Measurements from ENCODE around the gene ANKRD45.
"Not testable (repeated sequence)": the region's sequence is repeated elsewhere in the genome, so short reads cannot be mapped to it uniquely, and the experiment has no call there.

ANKRD45 gene

DNA sequence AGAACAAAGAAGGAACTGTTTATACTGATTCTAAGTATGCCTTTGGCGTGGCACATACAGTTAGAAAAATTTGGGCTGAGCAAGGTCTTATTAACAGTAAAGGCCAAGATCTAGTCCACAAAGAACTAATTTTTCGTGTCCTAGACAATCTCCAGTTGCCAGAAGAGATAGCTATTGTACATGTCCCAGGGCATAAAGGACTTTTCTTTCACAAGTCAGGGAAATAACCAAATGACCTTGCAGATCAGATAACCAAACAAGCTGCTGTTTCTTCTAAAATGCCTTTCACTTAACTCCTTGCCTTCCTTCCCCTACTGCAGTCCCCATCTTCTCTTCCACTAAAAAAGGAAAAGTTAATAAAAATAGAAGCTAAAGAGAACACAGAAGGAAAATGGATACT lies 30.5 kb downstream of the ANKRD45 start:
- no peak for DNase-seq

DNA sequence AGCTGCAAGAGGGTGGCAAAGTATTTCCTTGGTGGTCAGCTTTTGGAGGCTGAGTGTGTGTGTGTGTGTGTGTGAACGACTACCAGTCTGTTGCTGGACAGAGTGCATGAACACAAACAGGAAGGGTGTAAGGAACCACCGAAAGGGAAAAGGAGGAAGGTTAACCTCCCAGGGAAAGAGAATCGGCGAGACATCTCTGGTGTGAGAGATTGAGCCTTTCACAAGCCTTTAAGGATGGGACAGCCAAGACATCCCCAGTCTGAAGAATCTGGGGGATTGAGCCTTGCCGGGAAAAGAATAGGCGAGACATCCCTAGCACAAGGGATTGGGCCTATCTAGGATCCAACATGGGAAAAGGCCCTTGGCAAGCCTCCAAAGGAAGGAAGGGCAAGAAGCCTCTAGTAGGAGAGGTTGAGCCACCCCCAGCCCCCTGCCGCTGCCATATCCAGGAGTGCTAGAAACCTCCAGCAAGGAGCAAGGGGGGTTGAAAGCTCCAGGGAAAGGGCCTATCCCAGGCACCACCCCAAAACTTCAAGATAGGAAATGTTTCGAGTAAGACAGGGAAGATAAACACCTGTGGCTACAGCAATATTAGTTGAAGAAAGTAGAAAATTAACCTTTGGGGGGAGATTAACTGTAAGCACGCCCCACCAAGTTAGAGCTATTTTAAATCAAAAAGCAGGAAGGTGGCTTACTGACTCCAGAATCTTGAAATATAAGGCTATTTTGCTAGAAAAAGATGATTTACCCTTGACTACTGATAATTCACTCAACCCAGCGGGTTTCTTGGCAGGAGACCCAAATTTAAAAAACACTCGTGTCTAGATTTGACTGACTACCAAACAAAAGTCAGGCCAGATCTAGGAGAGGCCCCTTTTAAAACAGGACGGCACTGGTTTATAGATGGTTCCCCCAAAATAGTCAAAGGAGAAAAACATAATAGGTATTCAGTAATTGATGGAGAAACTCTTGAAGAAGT lies 31.3 kb downstream of the ANKRD45 start:
- no peak for DNase-seq

DNA sequence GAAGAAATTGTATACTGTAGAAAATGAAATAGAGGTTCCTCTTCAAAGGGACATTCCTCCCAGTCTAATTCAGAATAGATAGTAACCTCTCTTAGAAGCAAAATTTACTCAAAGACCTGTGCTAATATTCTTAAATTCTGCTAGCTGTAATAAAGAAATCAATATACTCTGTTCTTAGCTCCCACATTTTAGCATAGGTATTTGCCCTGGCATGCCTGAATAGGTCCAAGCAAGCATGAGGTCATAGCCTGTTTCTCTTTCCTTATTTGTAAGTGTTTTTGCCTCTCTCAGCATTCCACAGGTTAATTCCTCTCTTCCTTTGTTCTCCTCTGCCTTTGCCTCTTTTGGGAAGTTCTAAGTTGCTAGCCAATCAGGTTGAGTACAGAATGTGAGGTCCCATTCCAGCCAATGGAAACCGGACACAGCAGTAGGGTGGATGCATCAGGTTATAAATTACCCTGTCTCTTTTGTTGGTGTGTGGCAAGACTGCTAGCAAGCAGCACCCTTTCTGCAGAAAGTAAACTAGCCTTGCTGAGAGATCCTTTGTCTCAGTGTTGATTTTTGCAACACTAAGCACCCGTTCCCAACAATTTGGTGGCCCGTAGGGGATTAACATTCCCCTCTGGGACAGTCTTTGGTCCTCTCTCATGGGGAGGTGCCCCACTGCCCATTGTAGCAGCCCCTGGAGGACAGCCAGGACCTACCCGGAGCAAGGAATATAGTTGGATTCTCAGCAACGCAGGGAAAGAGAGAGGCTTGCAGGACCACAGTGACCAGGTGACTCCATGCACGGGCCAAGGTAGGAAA lies 32.2 kb downstream of the ANKRD45 start:
- DNase-seq, result not testable (repeated sequence)

DNA sequence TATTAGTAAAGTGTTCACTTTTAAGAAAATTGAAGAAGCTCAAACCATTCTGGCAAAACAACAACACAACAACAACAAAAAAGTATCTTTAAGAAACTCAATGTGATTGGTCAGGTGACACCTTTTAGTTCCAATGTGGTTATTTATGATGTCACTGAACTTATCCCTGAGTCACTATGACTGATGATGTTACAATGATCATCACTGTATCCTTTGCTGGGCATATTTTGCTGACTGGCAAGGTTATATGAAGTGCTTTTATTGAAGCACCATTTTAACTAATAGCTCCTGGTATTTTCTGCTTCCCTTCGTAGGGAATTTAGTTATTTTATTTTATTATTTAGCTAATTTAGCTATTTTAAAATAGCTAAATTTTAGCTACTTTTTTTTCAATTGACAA lies 34.5 kb downstream of the ANKRD45 start, which contains the start of gene TEX50:
TSS of gene TEX50 (plus strand) at position 223 of the 400 bp plus-strand sequence. CDS start 184 bp downstream, outside the sequence.
- DNase-seq, result no peak

- DNase-seq, result no peak
Measured at GRCh38 chr1:173628888-173629287, 40.8 kb downstream of the ANKRD45 start.

DNA sequence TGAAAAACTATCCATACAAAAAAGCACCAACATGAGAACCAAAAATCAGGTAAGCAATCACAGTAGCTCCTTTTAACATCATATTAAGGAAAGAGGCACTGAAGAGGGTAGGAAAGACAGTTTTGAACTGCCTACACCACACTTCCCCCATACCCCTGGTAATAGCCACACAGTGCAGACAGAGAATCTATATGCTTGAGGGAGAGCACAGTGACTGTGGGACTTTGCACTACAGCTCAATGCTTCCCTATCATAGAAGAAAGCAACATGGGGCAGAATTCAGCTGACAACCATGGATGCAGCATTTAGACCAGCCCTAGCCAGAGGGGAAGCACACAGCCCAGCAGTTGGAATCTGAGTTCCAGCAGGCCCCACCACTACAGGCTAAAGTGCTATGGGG lies 42.4 kb downstream of the ANKRD45 start:
- no peak for DNase-seq

GRCh38 chr1:173616859-173617258 lies 52.8 kb downstream of the ANKRD45 start:
- DNase-seq, result no peak

DNA sequence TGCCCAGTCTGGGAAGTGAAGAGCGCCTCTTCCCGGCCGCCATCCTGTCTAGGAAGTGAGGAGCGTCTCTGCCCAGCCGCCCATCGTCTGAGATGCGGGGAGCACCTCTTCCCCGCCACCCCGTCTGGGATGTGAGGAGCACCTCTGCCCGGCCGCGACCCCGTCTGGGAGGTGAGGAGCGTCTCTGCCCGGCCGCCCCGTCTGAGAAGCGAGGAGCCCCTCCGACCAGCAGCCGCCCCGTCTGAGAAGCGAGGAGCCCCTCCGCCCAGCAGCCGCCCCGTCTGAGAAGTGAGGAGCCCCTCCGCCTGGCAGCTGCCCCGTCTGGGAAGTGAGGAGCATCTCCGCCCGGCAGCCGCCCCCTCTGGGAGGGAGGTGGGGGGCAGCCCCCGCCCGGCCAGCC lies 56.6 kb downstream of the ANKRD45 start:
- not testable (repeated sequence) for DNase-seq

- no peak for DNase-seq
Measured at GRCh38 chr1:173608503-173609216, 61.0 kb downstream of the ANKRD45 start.

DNA sequence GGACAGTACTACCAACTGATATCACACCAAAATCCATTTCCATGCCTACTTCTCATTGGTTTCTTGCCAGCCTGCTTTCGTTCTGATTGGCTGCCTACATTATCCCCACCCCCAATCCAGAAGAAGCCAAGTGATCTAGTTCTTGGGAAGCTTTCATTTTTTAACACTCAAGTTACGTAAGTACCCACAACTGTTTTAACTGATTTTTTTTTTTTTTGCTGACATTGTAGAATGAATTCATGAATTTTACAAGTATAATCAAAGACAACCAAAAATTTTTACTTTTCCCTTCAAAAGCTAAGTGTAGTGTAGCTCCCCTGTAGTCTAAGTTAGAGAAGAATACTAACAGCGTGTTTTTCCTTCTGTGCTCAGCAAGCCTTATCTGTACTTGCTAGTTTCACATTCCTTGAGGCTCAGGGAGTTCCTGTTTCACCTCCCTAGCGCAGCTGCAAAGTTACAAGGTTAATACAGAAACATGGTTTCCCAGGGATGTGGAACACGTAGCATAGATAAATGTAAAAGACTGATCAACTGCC lies 66.5 kb downstream of the ANKRD45 start, which contains the start of gene SLC9C2:
TSS of gene SLC9C2 (minus strand) at position 17 of the 536 bp plus-strand sequence. CDS start 1,296 bp downstream, outside the sequence.
- no peak for DNase-seq

DNA sequence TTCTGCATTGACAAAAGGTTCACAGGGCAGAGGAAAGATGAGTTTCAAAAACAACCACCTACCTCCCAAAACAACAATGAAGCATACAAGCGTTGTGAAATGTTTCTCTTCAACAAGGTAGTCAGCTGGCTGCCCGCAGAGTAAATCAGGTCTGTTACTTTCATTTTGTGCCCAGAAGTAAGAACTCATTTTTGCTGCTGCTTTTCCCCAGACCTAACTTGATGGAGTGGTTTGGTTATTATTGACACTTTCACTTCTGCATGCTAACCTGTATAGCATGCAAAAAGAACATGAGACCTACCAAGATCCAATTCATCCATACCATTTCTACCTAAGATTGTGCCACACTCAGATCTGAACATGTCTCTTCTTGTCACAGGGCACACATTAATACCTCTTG lies 68.1 kb downstream of the ANKRD45 start:
- no peak for DNase-seq

DNA sequence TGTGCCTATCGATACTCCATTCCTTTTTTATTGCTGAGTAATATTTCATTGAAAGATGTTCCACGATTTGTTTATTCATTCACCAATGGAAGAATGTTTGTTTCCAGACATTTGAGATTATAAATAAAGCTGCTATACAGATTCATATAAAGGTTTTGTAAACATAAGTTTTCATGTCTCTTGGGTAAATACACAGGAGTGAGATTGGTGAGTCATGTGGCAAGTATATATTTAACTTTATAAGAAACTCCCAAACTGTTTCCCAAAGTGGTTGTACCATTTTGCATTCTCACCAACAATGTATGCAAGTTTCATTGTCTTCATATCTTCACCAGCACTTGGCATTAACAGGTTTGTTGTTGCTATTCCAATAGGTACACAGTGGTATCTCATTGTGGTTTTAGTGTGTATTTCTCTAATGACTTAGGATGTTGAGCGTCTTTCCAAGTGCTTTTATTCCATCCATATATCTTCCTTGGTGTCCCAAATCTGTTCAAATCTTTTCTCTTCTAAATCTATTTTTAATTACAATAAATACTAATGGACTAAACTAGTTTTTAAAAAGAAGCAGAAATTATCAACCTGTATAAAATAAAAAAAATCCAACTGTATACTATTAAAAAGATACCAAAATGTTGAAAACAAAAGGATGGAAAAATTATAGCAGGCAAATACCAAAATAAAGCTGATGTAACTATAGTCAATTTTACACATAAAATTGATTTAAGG lies 73.4 kb downstream of the ANKRD45 start:
- DNase-seq, result no peak

GRCh38 chr1:173591138-173591537 lies 78.5 kb downstream of the ANKRD45 start:
- not testable (repeated sequence) for DNase-seq

GRCh38 chr1:173590557-173590956 lies 79.1 kb downstream of the ANKRD45 start:
- no peak for DNase-seq

- DNase-seq, result peak; percentile 56
Measured at GRCh38 chr1:173581383-173582079, 88.1 kb downstream of the ANKRD45 start.

DNA sequence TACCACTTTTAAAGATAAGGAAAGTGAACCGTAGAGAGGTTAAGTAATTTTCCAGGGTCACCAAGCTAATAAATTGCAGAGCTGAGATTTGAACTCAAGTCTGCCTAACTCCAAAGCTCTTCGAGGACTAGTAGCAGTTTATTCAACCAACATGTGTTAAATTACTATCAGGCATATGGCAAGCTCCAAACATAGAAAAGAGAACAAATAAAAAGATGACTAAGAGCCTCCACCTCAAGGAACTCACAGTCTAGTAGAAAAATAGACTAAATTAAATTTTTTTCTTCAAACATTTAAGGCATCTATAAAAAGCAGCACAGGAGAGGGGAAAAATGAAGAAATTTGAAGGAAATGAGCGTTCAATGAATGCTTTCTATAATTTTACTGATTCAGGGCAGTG lies 89.0 kb downstream of the ANKRD45 start:
- DNase-seq, result no peak

GRCh38 chr1:173580071-173580470 lies 89.6 kb downstream of the ANKRD45 start:
- DNase-seq, result no peak

DNA sequence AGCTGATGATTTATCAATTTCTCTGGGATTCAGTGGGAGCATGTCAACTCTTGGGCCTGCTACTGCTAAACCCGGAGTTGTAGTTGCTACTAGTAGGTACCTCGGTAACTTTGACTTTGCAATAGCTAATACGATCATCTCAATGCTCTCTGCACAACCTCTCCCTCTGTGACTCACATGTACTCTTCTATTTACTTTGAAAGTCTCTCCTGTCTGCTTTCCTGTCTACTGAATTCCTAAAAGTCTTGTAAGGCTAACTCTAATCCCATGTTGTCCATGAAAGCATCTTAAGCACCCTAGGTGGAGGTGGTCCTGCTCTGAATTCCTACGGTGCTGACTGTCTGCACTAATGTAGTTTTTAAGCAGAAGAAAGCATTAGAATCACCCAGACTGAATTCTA lies 96.1 kb downstream of the ANKRD45 start:
- no peak for DNase-seq

- no peak for DNase-seq
Measured at GRCh38 chr1:173572201-173572873, 97.3 kb downstream of the ANKRD45 start.

- no peak for DNase-seq
Measured at GRCh38 chr1:173570370-173571007, 99.2 kb downstream of the ANKRD45 start.

Measured in activated CD4-positive, alpha-beta T cell treated with anti-CD3 and anti-CD28 coated beads, Interleukin-2, amount 50 U/mL, for 16 hours (primary cell).